GM12878 (cell line): Measurements from ENCODE around the gene TEX51. TPM values are rescaled to one million over a fixed set of nuclear protein-coding genes. Genes with fewer than 3 reads are reported as not detected.

ENCODE experiments used
- ATAC-seq: fragments of 200-7000 bp; cut with Tn5 transposase; 3 replicates; pipeline ENCODE4 v1.9.1; 2020; ENCODE audit warnings: mild to moderate bottlenecking, moderate library complexity
- BruUV-seq: library from RNA; stranded (reverse); fragments of 400-500 nt; replicated peaks from 2 replicates; lab custom pipeline; 2021; lab: Mats Ljungman, UMichigan
- CTCF ChIA-PET: fragments of 300-600 bp; sonication (Branson Sonifier 250); formaldehyde crosslinking; extraction: SDS; loops from one replicate; lab custom pipeline; 2021; ENCODE audit warnings: inconsistent platforms; lab: Yijun Ruan, JAX
- POLR2A ChIA-PET: fragments of 350-600 bp; formaldehyde crosslinking; extraction: SDS; loops from one replicate; lab custom pipeline; 2021; ENCODE audit warnings: inconsistent platforms; lab: Charles Lee
- RAD21 ChIA-PET: fragments of 300-600 bp; sonication (Branson Sonifier 250); formaldehyde crosslinking; loops from one replicate; lab custom pipeline; 2023; ENCODE audit warnings: antibody characterized with exemption; ENCODE audit not compliant: unreplicated experiment; lab: Charles Lee
- SMC1A ChIA-PET: fragments of 300-600 bp; sonication (Branson Sonifier 250); formaldehyde crosslinking; loops from one replicate; lab custom pipeline; 2023; ENCODE audit not compliant: unreplicated experiment, uncharacterized antibody; lab: Charles Lee
- DNase-seq: peaks from one replicate; pipeline ENCODE4 v3.0.0-alpha.2; 2011; ENCODE audit warnings: low read depth, low spot score
- FAIRE-seq: peaks from 3 replicates; lab custom pipeline; 2011; peaks lifted over from hg19 to GRCh38; lab: Jason Lieb, UNC
- H2AFZ ChIP-seq: 2 replicates; pipeline ENCODE4 v1.6.0; 2011; ENCODE audit warnings: low read depth, low read length, control low read depth; ENCODE audit not compliant: control insufficient read depth
- H3K27ac ChIP-seq: 2 replicates; pipeline ENCODE4 v1.5.1; 2011; ENCODE audit warnings: control low read depth; ENCODE audit not compliant: control insufficient read depth, insufficient read depth
- H3K27me3 ChIP-seq, 2 experiments: replicated peaks in 1 of 2; 2 replicates each; pipeline versions ENCODE4 v1.6.0 to v1.6.1; 2011; ENCODE audit warnings: low read length in 1 of 2; ENCODE audit not compliant: control insufficient read depth in 2 of 2, insufficient read depth in 2 of 2
- H3K36me3 ChIP-seq, 2 experiments: 2 replicates each; pipeline ENCODE4 v1.5.1; 2011; ENCODE audit warnings: low read length in 1 of 2; ENCODE audit not compliant: control insufficient read depth in 2 of 2, insufficient read depth in 2 of 2
- H3K4me1 ChIP-seq: 2 replicates; pipeline ENCODE4 v1.6.1; 2011; ENCODE audit warnings: mild to moderate bottlenecking, low read length, moderate library complexity, mixed read lengths; ENCODE audit not compliant: control insufficient read depth, insufficient read depth
- H3K4me2 ChIP-seq: 2 replicates; pipeline ENCODE4 v1.6.0; 2011; ENCODE audit warnings: control low read depth; ENCODE audit not compliant: control insufficient read depth, insufficient read depth
- H3K4me3 ChIP-seq: fragments of 200-600 bp; sonication (generic); 2 replicates; pipeline ENCODE4 v1.5.1; 2016
- H3K79me2 ChIP-seq: 2 replicates; pipeline ENCODE4 v1.6.0; 2011; ENCODE audit warnings: low read length; ENCODE audit not compliant: control insufficient read depth, insufficient read depth
- H3K9ac ChIP-seq: 2 replicates; pipeline ENCODE4 v1.8.0; 2011; ENCODE audit warnings: low read length, control low read depth, mixed read lengths; ENCODE audit not compliant: control insufficient read depth, insufficient read depth
- H3K9me3 ChIP-seq: replicated peaks from 3 replicates; pipeline ENCODE4 v1.5.1; 2011; ENCODE audit warnings: mild to moderate bottlenecking, low read length; ENCODE audit not compliant: control insufficient read depth, insufficient read depth
- H4K20me1 ChIP-seq: 2 replicates; pipeline ENCODE4 v1.6.0; 2011; ENCODE audit not compliant: control insufficient read depth, insufficient read depth
- CHD4 ChIP-seq: fragments of 200-600 bp; sonication (generic); IDR thresholded peaks from 2 replicates; pipeline ENCODE4 v1.6.1; 2016; ENCODE audit warnings: mild to moderate bottlenecking
- CREM ChIP-seq: IDR thresholded peaks from 2 replicates; pipeline ENCODE4 v1.6.1; 2014; ENCODE audit warnings: antibody characterized with exemption, low read depth
- EZH2 ChIP-seq: IDR thresholded peaks from 2 replicates; pipeline ENCODE4 v1.6.1; 2012; ENCODE audit warnings: low read depth, mild to moderate bottlenecking, control low read depth, inconsistent platforms, low read length, borderline replicate concordance; ENCODE audit not compliant: control insufficient read depth
- GABPA ChIP-seq: IDR thresholded peaks from 2 replicates; pipeline ENCODE4 v1.6.1; 2014; ENCODE audit warnings: antibody characterized with exemption, low read depth, mild to moderate bottlenecking, inconsistent platforms
- IKZF2 ChIP-seq, 2 experiments: fragments of 450-650 bp; IDR thresholded peaks; 2 replicates each; pipeline ENCODE4 v1.6.1; 2017; ENCODE audit warnings: mild to moderate bottlenecking in 2 of 2, moderate library complexity in 2 of 2
- MEF2A ChIP-seq: IDR thresholded peaks from 2 replicates; pipeline ENCODE4 v1.6.1; 2011; ENCODE audit warnings: low read depth, mild to moderate bottlenecking, low read length, moderate library complexity; ENCODE audit not compliant: insufficient read depth
- MTA2 ChIP-seq: fragments of 450-650 bp; IDR thresholded peaks from 2 replicates; pipeline ENCODE4 v1.6.1; 2016; ENCODE audit warnings: low read depth, mild to moderate bottlenecking, moderate library complexity
- WGBS: methylation state at CpG from one replicate; pipeline ENCODE4 v1.1.6; 2016; ENCODE audit warnings: low lambda C conversion rate; ENCODE audit not compliant: insufficient replicate concordance, insufficient coverage; ENCODE audit errors: missing lambda C conversion rate; 5-methylcytosine and 5-hydroxymethylcytosine counted together
- in situ Hi-C: fragments of 300-500 bp; cut with MboI; formaldehyde crosslinking; loops from 9 replicates; pipeline ENCODE4 v1.14.3; 2018; ENCODE audit warnings: mixed read lengths
- intact Hi-C: fragments of 100-400 bp; cut with micrococcal nuclease; formaldehyde crosslinking; loops from one replicate; pipeline ENCODE4 v1.14.2; 2022; ENCODE audit not compliant: unreplicated experiment
- polyA plus RNA-seq, 11 experiments: library from polyadenylated mRNA; depleted of rRNA in 4 of 11; unstranded in 6 of 11; stranded (reverse) in 5 of 11; fragments of >200 nt; fragmentation: Nextera tagmentation in 4 of 11; fragmentation: Illumina TruSeq in 1 of 11; extraction: Ambion mirVana in 4 of 11; extraction: Trizol in 1 of 11; gene quantifications; 1 replicate in 1 of 11; 2 replicates in 10 of 11; pipeline versions ENCODE4 v1.2.1 to v1.2.3, GENCODE V29; 2011 to 2016; ENCODE audit warnings: inconsistent platforms in 2 of 11, missing spikeins in 2 of 11, low read depth in 1 of 11
- total RNA-seq, 4 experiments: library from RNA; depleted of rRNA in 3 of 4; stranded (reverse); fragments of >200 nt in 3 of 4; fragmentation: Illumina TruSeq in 1 of 4; extraction: Trizol in 1 of 4; gene quantifications; 2 replicates each; pipeline versions ENCODE4 v1.2.1 to v1.2.3, GENCODE V29; 2013 to 2021
- TF ChIP-seq, protein P1 (sequence below): fragments of 450-650 bp; IDR thresholded peaks from 2 replicates; pipeline ENCODE4 v1.6.1; 2017; ENCODE audit warnings: low read depth, mild to moderate bottlenecking, moderate library complexity
- TF ChIP-seq, protein P2 (sequence below): fragments of 450-650 bp; IDR thresholded peaks from 2 replicates; pipeline ENCODE4 v1.6.1; 2017; ENCODE audit warnings: mild to moderate bottlenecking, moderate library complexity
- TF ChIP-seq, protein P3 (sequence below): IDR thresholded peaks from 2 replicates; pipeline ENCODE4 v1.6.1; 2011; ENCODE audit warnings: mild to moderate bottlenecking, low read depth, low read length, moderate library complexity; ENCODE audit not compliant: insufficient replicate concordance

The TEX51 gene
- total and polyA plus RNA-seq, 10 of the 15 experiments (the other 5 are each of a cell fraction or from before 2014, with no cell fraction given): not detected

DNA sequence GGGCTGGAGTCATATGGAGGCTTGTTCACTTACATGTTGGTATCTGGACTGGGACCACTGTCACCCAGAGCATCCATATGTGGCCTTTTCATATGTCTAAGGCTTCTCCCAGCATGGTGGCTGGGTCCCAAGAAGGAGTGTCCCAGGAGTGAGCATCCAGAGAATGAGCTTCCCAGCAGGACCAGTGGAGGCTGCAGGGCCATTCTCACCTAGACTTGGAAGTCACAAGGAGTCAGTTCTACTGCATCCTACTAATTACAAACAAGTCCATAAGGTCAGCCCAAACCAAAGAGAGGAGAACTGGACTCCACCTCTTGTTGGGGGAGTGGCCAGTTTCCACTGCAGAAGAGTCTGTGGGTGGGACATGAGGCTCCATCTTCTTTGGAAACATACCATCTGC lies 5.1 kb upstream of the TEX51 start (continued):
- TF ChIP-seq GABPA (no peak), CREM (no peak)
- TF ChIP-seq, protein P1, sequence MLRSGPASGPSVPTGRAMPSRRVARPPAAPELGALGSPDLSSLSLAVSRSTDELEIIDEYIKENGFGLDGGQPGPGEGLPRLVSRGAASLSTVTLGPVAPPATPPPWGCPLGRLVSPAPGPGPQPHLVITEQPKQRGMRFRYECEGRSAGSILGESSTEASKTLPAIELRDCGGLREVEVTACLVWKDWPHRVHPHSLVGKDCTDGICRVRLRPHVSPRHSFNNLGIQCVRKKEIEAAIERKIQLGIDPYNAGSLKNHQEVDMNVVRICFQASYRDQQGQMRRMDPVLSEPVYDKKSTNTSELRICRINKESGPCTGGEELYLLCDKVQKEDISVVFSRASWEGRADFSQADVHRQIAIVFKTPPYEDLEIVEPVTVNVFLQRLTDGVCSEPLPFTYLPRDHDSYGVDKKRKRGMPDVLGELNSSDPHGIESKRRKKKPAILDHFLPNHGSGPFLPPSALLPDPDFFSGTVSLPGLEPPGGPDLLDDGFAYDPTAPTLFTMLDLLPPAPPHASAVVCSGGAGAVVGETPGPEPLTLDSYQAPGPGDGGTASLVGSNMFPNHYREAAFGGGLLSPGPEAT: no peak

DNA sequence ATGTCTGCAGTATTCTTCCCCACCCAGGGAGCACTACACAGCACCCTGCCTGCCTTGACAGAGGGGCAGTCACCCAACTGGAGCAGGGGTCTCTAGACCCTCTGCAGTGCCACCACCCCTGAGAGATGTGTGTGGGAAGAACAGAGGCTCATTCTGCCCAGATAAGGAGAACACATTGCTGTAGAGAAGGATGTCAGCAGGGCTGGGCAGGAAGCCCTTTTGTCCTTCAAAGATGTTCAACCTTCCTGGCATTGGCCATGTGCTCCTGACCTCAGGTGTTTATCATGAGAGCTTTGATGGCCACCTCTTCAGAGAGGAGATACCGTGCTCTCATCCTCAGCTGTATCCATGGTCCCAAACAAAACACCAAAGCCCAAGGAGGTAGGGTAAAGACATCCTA lies 4.6 kb upstream of the TEX51 start:
- in situ Hi-C loops (no loop called here), intact Hi-C loops (no loop called here)
- H3K4me3 ChIP-seq: no peak overlapping the region
- DNase-seq (no peak), ATAC-seq (no peak), FAIRE-seq (no peak)
- H3K27me3 ChIP-seq: peaks cover 0 to 1% of the 10 kb centered on the region in 2 experiments; a peak in 2 of 4 replicates
- no TSS peak for BruUV-seq
- H3K4me1 ChIP-seq: no peaks in the 10 kb centered on the region
- POLR2A ChIA-PET: no interaction called here
- TF ChIP-seq, protein P2, sequence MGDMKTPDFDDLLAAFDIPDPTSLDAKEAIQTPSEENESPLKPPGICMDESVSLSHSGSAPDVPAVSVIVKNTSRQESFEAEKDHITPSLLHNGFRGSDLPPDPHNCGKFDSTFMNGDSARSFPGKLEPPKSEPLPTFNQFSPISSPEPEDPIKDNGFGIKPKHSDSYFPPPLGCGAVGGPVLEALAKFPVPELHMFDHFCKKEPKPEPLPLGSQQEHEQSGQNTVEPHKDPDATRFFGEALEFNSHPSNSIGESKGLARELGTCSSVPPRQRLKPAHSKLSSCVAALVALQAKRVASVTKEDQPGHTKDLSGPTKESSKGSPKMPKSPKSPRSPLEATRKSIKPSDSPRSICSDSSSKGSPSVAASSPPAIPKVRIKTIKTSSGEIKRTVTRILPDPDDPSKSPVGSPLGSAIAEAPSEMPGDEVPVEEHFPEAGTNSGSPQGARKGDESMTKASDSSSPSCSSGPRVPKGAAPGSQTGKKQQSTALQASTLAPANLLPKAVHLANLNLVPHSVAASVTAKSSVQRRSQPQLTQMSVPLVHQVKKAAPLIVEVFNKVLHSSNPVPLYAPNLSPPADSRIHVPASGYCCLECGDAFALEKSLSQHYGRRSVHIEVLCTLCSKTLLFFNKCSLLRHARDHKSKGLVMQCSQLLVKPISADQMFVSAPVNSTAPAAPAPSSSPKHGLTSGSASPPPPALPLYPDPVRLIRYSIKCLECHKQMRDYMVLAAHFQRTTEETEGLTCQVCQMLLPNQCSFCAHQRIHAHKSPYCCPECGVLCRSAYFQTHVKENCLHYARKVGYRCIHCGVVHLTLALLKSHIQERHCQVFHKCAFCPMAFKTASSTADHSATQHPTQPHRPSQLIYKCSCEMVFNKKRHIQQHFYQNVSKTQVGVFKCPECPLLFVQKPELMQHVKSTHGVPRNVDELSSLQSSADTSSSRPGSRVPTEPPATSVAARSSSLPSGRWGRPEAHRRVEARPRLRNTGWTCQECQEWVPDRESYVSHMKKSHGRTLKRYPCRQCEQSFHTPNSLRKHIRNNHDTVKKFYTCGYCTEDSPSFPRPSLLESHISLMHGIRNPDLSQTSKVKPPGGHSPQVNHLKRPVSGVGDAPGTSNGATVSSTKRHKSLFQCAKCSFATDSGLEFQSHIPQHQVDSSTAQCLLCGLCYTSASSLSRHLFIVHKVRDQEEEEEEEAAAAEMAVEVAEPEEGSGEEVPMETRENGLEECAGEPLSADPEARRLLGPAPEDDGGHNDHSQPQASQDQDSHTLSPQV: no peak
- TF ChIP-seq MTA2 (no peak), MEF2A (no peak), CHD4 (no peak), IKZF2 (IDR thresholded peaks at IDR 0.05) (no peak), EZH2 (no peak)
- TF ChIP-seq, protein P3, sequence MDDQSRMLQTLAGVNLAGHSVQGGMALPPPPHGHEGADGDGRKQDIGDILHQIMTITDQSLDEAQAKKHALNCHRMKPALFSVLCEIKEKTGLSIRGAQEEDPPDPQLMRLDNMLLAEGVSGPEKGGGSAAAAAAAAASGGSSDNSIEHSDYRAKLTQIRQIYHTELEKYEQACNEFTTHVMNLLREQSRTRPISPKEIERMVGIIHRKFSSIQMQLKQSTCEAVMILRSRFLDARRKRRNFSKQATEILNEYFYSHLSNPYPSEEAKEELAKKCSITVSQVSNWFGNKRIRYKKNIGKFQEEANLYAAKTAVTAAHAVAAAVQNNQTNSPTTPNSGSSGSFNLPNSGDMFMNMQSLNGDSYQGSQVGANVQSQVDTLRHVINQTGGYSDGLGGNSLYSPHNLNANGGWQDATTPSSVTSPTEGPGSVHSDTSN: no peak
- RAD21 ChIA-PET: interaction anchor here (0.7 kb wide), 1 partner anchor 78 kb away, joined by 3 read pairs; no protein-coding TSS in a partner anchor
- no peaks in the 10 kb centered on the region for H4K20me1 ChIP-seq
- H3K79me2 ChIP-seq: no peaks in the 10 kb centered on the region
- no peaks in the 10 kb centered on the region for H3K9me3 ChIP-seq
- SMC1A ChIA-PET: no interaction called here
- 8% methylated on average over 1 of the region's 1 CpG for WGBS
- CTCF ChIA-PET: no interaction called here
- H3K9ac ChIP-seq: no peak overlapping the region
- no peak overlapping the region for H3K27ac ChIP-seq
- no peak overlapping the region for H2AFZ ChIP-seq
- H3K4me2 ChIP-seq: no peak overlapping the region
- no peaks in the 10 kb centered on the region for H3K36me3 ChIP-seq
